HG02970 (cell line): ENCODE results near the gene ARR3.
"Not testable (repeated sequence)": the region's sequence is repeated elsewhere in the genome, so short reads cannot be mapped to it uniquely, and the experiment has no call there.

Source experiments
- ATAC-seq: cut with Tn5 transposase; IDR thresholded peaks from one replicate; pipeline ENCODE4 v1.9.1; 2021; ENCODE audit warnings: mild to moderate bottlenecking, moderate library complexity, moderate number of reproducible peaks; ENCODE audit not compliant: unreplicated experiment, low FRiP score

The ARR3 gene

GRCh38 chrX:70268034-70268433 lies at the start of gene ARR3:
ARR3 (plus strand) TSS chrX:70268334; CDS start chrX:70269386, 1,052 bp downstream.
- ATAC-seq = no peak

- no peak for ATAC-seq
Measured at GRCh38 chrX:70219938-70220764, 48.0 kb upstream of the ARR3 start.

GRCh38 chrX:70226048-70226447 lies 42.1 kb upstream of the ARR3 start:
- ATAC-seq = no peak

- no peak for ATAC-seq
Measured at GRCh38 chrX:70226687-70227086, 41.4 kb upstream of the ARR3 start.

DNA sequence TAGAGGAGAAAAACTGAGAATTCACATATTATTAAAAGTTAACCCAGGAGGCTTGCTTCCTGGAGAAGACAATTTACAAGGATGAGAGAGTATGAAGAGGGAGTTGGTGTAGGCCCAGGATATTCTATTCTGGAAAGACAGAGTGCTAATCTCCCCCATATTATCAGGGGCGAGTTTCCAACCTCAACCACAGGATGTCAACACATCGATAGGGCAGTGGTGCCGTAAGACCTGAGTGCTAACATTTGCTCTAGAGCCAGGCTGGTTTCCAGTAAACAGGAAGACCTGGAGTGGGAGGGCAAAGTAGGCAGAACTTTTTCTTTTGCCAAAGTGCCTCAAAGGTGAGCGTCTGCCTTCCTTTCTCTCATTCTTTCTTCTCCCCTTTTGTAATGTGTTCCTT lies 36.5 kb upstream of the ARR3 start:
- no peak for ATAC-seq

- ATAC-seq = no peak
Measured at GRCh38 chrX:70234355-70234754, 33.8 kb upstream of the ARR3 start, which contains the start of gene AWAT1. AWAT1 (plus strand) TSS chrX:70234655; CDS start chrX:70234696, 41 bp downstream.

- ATAC-seq = no peak
Measured at GRCh38 chrX:70240751-70241150, 27.4 kb upstream of the ARR3 start.

- ATAC-seq = no peak
Measured at GRCh38 chrX:70241501-70241900, 26.6 kb upstream of the ARR3 start.

- ATAC-seq = not testable (repeated sequence)
Measured at GRCh38 chrX:70243601-70244000, 24.5 kb upstream of the ARR3 start.

DNA sequence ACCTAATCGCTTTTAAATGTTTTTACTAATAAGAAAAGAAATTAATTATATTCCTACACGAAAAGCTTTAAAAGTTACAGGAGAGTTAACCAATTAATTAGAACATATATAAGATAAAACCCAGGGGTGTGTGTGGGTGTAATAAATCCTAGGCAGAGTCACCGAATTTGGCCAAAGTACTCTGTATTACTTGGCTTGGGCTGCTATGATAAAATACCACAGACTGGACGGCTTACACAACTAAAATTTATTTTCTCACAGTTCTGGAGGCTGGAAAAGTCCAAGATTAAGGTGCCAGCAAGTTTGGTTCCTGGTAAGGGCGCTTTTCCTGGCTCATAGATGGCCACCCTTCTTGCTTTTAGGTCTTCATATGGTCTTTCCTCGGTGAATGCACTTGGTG lies 23.3 kb upstream of the ARR3 start:
- no peak for ATAC-seq

- ATAC-seq = no peak
Measured at GRCh38 chrX:70247252-70247651, 20.9 kb upstream of the ARR3 start.

DNA sequence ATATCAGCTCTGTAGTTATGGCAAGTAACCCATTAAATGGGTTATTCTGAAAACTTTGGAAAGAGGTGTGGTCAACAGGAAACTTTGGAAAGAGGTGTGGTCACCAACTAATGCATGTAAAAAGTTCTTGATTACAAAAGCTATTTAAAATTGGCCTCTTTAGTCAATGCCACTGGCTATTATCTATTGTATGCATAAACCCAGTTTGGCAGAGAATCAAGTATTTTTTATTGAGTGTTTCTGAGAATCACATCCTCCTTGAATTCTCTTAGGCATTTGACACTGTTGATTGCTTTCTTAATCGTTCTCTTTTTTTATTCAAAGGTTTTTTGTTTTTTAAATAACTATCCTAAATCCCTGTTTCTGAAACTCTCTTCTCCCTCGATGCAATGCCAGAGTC lies 15.6 kb upstream of the ARR3 start:
- no peak for ATAC-seq

GRCh38 chrX:70253377-70254062 lies 14.6 kb upstream of the ARR3 start:
- ATAC-seq = no peak

GRCh38 chrX:70254063-70254400 lies 14.1 kb upstream of the ARR3 start:
- ATAC-seq = no peak

GRCh38 chrX:70254909-70255308 lies 13.2 kb upstream of the ARR3 start:
- no peak for ATAC-seq

DNA sequence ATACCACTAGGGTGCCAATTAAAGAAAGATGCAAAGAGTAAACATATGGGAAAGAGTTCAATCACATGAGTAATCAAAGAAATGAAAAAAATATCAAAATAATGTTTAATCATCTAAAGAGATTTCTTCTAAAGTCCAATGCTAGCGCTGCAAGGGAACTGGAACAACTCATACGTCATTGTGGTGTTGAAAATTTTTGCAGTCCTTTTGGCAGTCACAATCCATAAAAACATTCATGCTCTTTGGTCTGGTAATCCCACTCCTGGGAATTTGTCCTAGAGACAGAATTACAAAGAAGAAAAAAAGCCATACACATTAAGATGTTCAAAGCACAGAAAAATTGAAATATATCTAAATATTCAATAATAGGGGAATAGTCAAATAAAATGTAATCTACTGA lies 12.7 kb upstream of the ARR3 start:
- ATAC-seq = no peak

DNA sequence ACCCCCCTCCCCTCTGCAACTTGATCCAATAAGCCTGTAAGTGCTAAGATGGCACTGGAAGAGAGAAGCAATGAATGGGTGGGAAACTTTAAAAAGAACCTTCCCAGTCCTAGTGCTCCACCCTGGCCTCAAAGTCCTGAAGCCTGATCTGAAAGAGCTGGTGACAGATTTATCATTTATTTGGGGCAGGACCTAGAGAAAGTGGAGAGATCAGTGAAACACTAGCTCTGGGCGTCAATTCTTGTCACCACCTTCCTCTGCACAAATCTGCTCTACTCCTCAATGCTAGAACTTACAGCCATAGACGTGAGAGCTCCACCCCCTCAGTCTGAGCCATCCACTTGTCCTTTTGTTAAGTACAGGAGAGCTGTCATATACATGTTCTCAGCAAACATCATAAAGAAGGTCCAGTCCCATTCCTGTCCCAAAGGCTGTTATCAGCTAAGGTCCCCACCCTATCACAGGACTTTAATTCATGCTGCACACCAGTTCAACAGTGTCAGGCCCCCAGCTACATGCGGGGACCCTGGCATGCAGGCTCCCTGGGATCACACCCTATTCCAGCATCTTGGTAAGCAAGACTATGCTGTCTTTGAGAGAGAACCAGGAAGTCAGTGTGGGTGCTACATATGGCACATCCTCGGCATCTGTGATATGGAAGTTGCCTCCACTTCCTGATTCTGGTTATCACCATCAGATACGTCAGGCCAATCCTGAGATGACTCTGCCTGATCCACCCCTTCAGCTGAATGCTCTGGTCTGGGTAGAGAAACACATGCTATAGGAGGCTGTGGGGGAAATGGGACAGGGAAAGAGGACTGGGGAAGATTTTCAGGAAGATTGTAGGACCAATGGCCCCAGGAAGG lies 10.5 kb upstream of the ARR3 start:
- ATAC-seq = no peak

- ATAC-seq = no peak
Measured at GRCh38 chrX:70260104-70260503, 8.0 kb upstream of the ARR3 start, which contains the start of gene P2RY4. P2RY4 (minus strand) TSS chrX:70260204; CDS start chrX:70259624, 580 bp downstream.

DNA sequence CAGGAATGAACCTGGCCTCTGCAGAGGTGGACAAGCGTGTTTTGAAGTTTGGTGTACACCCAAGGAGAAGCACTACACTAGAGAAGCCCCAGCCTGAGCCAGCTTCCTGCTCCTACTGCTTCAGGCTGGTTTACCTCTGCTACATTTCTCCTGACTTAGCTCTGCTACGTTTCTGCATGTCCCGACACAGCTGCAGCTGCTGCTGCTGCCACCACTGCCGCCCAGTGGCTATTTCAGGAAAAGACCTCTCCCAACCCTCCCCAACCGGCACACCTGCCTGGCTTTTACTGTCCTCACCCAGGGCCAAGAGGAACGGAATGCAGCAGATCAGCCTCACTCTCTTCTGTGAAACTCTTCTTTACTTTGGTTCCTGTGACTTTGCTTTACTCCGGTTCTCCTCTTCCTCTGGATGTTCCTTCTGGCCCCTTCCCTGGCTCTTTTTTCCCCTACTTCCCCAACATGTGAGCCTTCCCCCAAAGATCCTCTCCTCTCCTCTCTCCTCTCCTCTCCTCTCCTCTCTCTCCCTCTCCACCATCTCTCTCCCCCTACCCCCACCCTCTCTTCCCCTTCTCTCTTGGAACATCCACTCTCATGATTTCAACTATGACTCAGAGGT lies 5.1 kb upstream of the ARR3 start:
- no peak for ATAC-seq

DNA sequence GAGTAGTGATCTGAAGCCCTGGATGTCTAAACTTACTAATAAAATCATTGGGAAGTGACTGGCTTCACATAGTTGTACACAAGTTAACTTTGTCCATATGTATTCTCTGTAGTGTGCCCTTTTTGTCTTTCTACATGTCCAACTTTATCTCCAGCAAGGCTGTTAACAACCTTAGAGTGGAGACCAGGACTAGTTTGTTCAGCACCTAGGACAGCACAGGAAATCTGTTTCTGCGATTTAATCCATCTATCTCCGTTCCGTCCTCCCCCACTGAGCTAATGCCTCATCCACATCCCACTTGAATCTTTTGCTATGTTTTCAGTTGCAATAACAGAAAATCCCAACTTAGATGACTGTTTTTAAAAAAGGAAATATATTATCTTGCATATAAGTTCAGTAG lies 3.4 kb upstream of the ARR3 start:
- ATAC-seq = no peak
